K562 (cell line): ENCODE measurements around the gene GRAMD2B.

Experiments
- CXXC5 ChIP-seq: fragments of 250-450 bp; sonication (Bioruptor Pico); IDR thresholded peaks from 2 replicates; pipeline ENCODE4 v1.8.0; 2022; ENCODE audit warnings: inconsistent platforms, mild to moderate bottlenecking, moderate library complexity
- ETS2 ChIP-seq: IDR thresholded peaks from 2 replicates; pipeline ENCODE4 v1.6.1; 2016; ENCODE audit warnings: borderline replicate concordance, missing genetic modification characterization, mild to moderate bottlenecking, moderate library complexity, missing compliant biosample characterization; ENCODE audit not compliant: poor library complexity, severe bottlenecking
- HDAC8 ChIP-seq: fragments of 450-650 bp; IDR thresholded peaks from 2 replicates; pipeline ENCODE4 v1.6.1; 2016; ENCODE audit warnings: mild to moderate bottlenecking, missing genetic modification characterization, moderate library complexity, missing compliant biosample characterization
- KAT2B ChIP-seq: IDR thresholded peaks from one replicate; pipeline ENCODE4 v1.6.1; 2012; ENCODE audit warnings: low read depth, mild to moderate bottlenecking, control low read depth, inconsistent platforms, low read length, moderate library complexity
- NR4A1 ChIP-seq, 2 experiments: fragments of 250-450 bp in 1 of 2; fragments of 450-650 bp in 1 of 2; sonication (Bioruptor Pico) in 1 of 2; IDR thresholded peaks; 2 replicates each; pipeline versions ENCODE4 v1.4.0 to v1.6.1; 2016 to 2020; ENCODE audit warnings: mild to moderate bottlenecking in 2 of 2, missing compliant biosample characterization in 1 of 2, missing genetic modification characterization in 1 of 2, moderate library complexity in 1 of 2
- SMC3 ChIP-seq: conservative IDR thresholded peaks from 2 replicates; pipeline ENCODE4 v1.6.1; 2011; ENCODE audit warnings: low read depth, low read length, improper control_type of control experiment; ENCODE audit not compliant: insufficient read depth
- SP2 ChIP-seq: IDR thresholded peaks from 2 replicates; pipeline ENCODE4 v1.6.1; 2011; ENCODE audit warnings: mild to moderate bottlenecking, low read depth, low read length, moderate library complexity; ENCODE audit not compliant: poor library complexity, severe bottlenecking; ENCODE audit errors: extremely low read depth
- TCF7L2 ChIP-seq: fragments of 150-350 bp; IDR thresholded peaks from 2 replicates; pipeline ENCODE4 v1.6.1; 2016; ENCODE audit warnings: low read depth, mild to moderate bottlenecking, low read length, moderate library complexity
- TF ChIP-seq, protein P1 (sequence below): sonication (generic); formaldehyde crosslinking; IDR thresholded peaks from 2 replicates; pipeline ENCODE4 v1.8.1; 2023; ENCODE audit warnings: mild to moderate bottlenecking, missing genetic modification reagents, moderate library complexity
- TF ChIP-seq, protein P2 (sequence below): fragments of 450-650 bp; IDR thresholded peaks from 2 replicates; pipeline ENCODE4 v1.7.1; 2018; ENCODE audit warnings: mild to moderate bottlenecking, low read depth; ENCODE audit not compliant: partially characterized antibody

DNA sequence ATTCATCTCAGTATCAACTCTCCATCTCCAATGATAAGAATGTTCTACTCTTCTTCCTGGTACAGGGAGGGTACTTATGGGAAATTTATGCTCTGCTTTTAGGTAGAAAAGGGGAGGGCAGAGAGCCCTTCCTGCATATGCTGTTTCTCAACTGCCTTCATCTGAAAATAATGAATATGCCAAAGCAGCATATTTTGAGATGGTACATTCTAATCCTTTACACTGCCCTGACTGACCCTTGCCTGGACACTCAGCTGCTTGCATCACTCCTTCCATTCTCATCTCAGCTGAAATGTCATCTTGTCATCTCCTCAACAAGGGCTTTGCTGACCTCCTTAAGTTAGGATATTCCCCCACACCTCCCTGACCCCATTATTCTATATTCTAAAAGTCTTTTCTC, 103.3 kb downstream of the GRAMD2B start:
- TF ChIP-seq, protein P1, sequence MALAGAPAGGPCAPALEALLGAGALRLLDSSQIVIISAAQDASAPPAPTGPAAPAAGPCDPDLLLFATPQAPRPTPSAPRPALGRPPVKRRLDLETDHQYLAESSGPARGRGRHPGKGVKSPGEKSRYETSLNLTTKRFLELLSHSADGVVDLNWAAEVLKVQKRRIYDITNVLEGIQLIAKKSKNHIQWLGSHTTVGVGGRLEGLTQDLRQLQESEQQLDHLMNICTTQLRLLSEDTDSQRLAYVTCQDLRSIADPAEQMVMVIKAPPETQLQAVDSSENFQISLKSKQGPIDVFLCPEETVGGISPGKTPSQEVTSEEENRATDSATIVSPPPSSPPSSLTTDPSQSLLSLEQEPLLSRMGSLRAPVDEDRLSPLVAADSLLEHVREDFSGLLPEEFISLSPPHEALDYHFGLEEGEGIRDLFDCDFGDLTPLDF (CRISPR knock-in tag), result no peak
- no peak for TF ChIP-seq SMC3
- no peak for TF ChIP-seq ETS2 (tag)
- TF ChIP-seq TCF7L2, result no peak
- TF ChIP-seq NR4A1 (CRISPR knock-in tag; IDR thresholded peaks at IDR 0.05), result no peak
- no peak for TF ChIP-seq NR4A1 (tag; IDR thresholded peaks at IDR 0.05)
- TF ChIP-seq KAT2B, result no peak
- TF ChIP-seq, protein P2, sequence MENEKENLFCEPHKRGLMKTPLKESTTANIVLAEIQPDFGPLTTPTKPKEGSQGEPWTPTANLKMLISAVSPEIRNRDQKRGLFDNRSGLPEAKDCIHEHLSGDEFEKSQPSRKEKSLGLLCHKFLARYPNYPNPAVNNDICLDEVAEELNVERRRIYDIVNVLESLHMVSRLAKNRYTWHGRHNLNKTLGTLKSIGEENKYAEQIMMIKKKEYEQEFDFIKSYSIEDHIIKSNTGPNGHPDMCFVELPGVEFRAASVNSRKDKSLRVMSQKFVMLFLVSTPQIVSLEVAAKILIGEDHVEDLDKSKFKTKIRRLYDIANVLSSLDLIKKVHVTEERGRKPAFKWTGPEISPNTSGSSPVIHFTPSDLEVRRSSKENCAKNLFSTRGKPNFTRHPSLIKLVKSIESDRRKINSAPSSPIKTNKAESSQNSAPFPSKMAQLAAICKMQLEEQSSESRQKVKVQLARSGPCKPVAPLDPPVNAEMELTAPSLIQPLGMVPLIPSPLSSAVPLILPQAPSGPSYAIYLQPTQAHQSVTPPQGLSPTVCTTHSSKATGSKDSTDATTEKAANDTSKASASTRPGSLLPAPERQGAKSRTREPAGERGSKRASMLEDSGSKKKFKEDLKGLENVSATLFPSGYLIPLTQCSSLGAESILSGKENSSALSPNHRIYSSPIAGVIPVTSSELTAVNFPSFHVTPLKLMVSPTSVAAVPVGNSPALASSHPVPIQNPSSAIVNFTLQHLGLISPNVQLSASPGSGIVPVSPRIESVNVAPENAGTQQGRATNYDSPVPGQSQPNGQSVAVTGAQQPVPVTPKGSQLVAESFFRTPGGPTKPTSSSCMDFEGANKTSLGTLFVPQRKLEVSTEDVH, result no peak
- TF ChIP-seq HDAC8 (tag), result no peak
- TF ChIP-seq CXXC5 (CRISPR knock-in tag), result no peak
- no peak for TF ChIP-seq SP2
